Stimulated activated naive CD4-positive, alpha-beta T cell treated with Interleukin-2 at 50 U/mL for 16 hours (primary cell): ENCODE results near the gene WDR88.
"Not testable (repeated sequence)": the region's sequence is repeated elsewhere in the genome, so short reads cannot be mapped to it uniquely, and the experiment has no call there.

Source experiments
- DNase-seq: peaks from one replicate; lab custom pipeline; 2025; lab: John Stamatoyannopoulos, UW

WDR88 gene

GRCh38 chr19:33129901-33130300, 2.0 kb upstream of the WDR88 start:
- no peak for DNase-seq

- DNase-seq: no peak
Measured at GRCh38 chr19:33130433-33130832, 1.5 kb upstream of the WDR88 start.

GRCh38 chr19:33132425-33132824, 511 bp downstream of the WDR88 start:
- no peak for DNase-seq

- DNase-seq: no peak
Measured at GRCh38 chr19:33133438-33134031, 1.6 kb downstream of the WDR88 start.

GRCh38 chr19:33134571-33135041, 2.7 kb downstream of the WDR88 start:
- DNase-seq: peak; percentile 50

GRCh38 chr19:33139165-33139564, 7.3 kb downstream of the WDR88 start:
- no peak for DNase-seq

- DNase-seq: peak; percentile 28
Measured at GRCh38 chr19:33143897-33144405, 12.0 kb downstream of the WDR88 start.

- no peak for DNase-seq
Measured at GRCh38 chr19:33146209-33146608, 14.3 kb downstream of the WDR88 start.

GRCh38 chr19:33147538-33147937, 15.6 kb downstream of the WDR88 start:
- no peak for DNase-seq

GRCh38 chr19:33150852-33151518, 19.1 kb downstream of the WDR88 start:
- no peak for DNase-seq

GRCh38 chr19:33152176-33152575, 20.3 kb downstream of the WDR88 start:
- no peak for DNase-seq

- not testable (repeated sequence) for DNase-seq
Measured at GRCh38 chr19:33152625-33153024, 20.7 kb downstream of the WDR88 start.

- not testable (repeated sequence) for DNase-seq
Measured at GRCh38 chr19:33154313-33154712, 22.4 kb downstream of the WDR88 start.

GRCh38 chr19:33156334-33156733, 24.4 kb downstream of the WDR88 start:
- DNase-seq: no peak

- DNase-seq: no peak
Measured at GRCh38 chr19:33157906-33158305, 26.0 kb downstream of the WDR88 start.

GRCh38 chr19:33158365-33158764, 26.5 kb downstream of the WDR88 start:
- no peak for DNase-seq

GRCh38 chr19:33159149-33159548, 27.2 kb downstream of the WDR88 start:
- no peak for DNase-seq

- DNase-seq: no peak
Measured at GRCh38 chr19:33159893-33160292, 28.0 kb downstream of the WDR88 start.

- no peak for DNase-seq
Measured at GRCh38 chr19:33161201-33161600, 29.3 kb downstream of the WDR88 start.

GRCh38 chr19:33163481-33163880, 31.6 kb downstream of the WDR88 start:
- DNase-seq: no peak

GRCh38 chr19:33166037-33166436, 34.1 kb downstream of the WDR88 start:
- DNase-seq: not testable (repeated sequence)

GRCh38 chr19:33167438-33167837, 35.5 kb downstream of the WDR88 start:
- DNase-seq: no peak

GRCh38 chr19:33168528-33168927, 36.6 kb downstream of the WDR88 start:
- DNase-seq: no peak
